HG03025 (cell line): Measurements from ENCODE around the gene ZNF37A.
"Not testable (repeated sequence)": the region's sequence is repeated elsewhere in the genome, so short reads cannot be mapped to it uniquely, and the experiment has no call there.

Experiments used
- ATAC-seq: cut with Tn5 transposase; IDR thresholded peaks from one replicate; pipeline ENCODE4 v1.9.1; 2021; ENCODE audit warnings: mild to moderate bottlenecking, moderate library complexity; ENCODE audit not compliant: unreplicated experiment, low FRiP score

The ZNF37A gene

DNA sequence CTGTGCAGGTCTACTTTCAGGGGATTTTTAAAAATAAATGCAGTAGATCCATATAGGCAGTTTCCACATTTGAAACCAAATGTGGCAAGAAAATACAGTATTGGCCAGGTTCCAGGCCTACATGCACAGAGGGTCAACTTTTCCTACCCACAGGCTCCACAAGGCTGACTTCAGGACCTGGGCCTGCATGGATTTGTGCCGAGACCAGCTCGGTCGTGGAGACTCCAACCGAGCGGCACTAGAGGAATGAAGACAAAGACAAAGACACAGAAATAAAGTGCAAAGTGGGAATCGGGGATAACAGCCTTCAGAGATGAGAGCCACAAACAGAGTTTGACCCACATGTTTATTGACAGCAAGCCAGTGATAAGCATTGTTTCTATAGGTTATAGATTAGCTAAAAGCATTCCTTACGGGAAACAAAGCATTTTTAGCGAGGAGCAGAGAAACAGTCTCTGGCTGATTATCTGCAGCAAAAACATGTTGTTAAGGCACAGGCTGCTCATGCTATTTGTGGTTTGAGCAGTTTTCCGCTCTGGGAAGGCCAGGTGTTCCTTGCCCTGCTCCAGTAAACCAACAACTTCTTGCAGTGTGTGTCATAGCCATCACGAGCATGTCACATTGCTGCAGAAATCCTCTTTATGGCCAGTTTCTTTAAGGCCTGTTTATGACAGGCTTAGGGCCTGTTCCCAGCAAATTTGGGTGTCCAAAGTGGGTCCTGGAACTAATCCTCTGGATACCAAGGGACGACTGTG, 52.6 kb downstream of the ZNF37A start:
- no peak for ATAC-seq

DNA sequence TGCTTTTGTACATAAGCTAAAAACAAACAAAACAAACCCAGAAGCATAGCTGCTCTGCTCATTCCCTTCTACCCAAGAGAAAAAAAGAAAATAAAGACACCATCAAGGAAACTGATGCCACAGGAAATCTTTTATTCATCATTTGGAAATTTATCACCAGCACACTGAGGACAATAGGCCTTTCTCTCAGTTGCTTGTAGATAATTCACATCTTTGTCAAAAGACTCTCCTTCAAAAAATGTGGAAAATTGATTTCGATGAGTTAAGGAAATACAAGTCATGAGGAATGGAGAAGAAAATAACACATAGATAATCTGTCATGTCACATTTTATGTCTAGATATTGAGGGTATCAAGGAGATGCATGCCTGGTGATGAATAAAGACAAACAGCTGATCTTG, 53.5 kb downstream of the ZNF37A start:
- no peak for ATAC-seq

DNA sequence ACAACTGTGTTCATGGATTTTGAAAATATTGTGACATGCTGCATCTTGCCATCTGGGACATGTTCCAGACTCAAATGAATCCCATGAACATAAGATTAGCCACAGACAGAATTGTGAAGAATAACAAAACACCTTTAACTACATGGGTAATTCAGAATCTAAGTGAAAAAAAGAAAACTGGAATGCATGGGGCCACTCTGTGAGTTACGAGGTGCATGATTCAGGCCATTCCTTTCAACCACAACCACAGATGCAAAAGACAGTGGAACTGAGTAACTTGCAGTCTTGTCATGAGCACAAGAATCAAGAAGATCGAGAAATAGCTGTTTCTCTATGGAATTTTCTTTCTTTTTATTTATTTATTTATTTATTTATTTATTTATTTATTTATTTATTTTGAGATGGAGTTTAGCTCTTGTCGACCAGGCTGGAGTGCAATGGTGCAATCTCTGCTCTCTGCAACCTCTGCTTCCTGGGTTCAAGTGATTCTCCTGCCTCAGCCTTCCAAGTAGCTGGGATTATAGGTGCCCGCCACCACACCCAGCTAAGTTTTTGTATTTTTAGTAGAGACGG, 56.8 kb downstream of the ZNF37A start:
- not testable (repeated sequence) for ATAC-seq

DNA sequence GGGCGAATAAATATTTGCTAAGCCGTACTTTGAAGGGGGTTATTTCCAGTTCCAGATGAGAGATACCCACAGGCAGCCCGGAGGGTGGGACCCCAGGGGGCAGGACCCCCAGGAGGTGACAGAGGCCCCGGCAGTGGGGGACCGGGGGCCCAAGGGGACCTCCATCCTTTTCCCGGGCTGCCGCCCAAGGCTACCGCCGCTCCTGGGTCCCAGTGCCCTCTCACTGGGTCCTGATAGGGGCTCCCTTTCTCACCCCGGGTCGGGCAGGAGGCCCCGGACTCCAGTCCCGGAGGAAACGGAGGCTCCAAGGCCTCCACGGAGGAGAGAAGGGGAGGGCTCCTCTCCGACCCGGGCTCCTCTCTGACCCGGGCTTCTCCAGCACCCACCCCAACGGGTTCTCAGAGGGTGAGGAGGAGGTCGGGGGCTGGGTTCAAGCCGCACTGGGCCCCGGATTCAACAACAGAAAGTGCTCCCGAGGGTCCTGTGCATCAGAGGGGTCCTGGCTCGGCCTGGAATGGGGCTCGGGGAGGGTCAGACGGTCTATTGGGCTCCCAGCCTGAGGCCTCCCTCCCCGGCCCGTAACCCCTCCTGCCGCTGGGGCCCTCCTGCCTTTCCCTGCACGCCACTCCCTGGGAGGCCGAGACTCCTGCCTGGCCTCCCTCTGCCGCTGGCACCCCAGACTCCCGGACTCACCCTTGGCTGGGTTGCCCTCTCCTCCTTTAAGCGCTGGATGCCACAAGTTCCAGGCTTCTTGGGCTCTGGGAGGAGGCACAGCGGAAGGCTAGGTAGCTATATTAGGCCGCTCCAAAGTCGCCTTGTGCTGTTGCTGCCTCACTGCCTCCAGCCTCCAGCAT, 62.5 kb downstream of the ZNF37A start:
- no peak for ATAC-seq

DNA sequence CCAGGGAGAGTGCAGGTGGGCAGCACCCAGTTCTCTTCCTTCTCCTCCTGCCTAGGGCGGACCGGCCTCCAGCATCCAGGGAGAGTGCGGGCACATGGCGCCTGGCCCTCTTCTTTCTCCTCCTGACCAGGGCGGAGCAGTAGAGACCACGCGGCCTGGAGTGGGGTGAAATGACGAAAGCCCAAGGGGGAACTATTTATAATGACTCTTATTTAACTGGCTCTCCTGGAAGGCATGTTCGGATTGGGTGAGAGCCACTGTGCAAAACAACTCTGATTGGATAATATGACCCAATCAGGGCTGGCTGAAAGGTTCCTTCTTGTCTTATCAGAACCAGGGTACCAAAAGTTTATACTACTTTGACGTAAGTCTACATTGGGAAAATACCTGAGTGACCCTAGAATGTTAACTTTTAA, 63.1 kb downstream of the ZNF37A start:
- no peak for ATAC-seq

DNA sequence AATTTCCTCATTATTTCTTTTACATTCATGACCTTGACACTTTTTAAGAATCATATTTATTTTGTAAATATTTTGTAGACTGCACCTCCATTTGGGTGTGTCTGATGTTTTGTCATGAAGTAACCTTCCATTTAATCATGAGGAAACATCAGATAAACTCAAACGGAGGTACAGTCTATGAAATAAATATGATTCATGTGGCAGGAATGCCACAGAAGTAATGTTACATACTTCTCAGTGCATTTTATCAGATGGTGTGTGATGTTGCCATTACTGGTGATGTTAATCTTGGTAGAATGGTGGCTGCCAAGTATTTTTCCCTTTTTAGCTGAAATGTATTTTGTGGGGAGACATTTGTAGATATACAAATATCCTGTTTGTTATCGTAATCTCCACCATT, 64.9 kb downstream of the ZNF37A start:
- no peak for ATAC-seq

DNA sequence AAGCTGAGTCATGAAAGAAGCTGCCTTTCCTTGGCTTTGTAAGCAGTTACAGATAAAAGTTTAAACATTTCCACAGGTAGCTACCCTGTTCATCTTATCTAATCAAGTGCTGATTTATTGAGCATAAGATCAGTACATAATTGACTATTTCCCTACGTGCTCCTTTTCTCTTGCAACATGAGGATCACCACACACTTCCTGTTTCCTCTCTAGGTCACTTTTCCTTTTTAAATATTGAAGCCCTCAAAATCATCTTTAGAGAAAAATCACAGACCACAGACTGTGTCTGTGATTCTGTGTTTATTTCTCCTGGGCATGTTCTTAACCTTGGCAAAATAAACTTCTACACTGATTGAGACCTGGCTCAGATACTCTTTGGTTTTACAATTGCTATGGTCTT, 69.5 kb downstream of the ZNF37A start:
- no peak for ATAC-seq

DNA sequence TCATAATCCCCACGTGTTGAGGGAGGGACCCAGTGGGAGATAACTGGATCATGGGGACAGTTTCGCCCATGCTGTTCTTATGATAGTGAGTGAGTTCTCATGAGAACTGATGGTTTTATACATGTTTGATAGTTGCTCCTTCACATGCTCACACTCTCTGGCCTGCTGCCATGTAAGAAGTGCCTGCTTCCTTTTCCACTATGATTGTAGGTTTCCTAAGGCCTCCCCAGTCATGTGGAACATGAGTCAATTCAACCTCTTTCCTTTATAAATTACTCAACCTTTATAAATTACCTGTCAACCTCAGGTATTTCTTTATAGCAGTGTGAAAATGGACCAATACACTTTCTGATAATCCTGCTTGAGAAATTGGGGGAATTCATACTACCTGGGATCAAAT, 80.2 kb downstream of the ZNF37A start:
- no peak for ATAC-seq

DNA sequence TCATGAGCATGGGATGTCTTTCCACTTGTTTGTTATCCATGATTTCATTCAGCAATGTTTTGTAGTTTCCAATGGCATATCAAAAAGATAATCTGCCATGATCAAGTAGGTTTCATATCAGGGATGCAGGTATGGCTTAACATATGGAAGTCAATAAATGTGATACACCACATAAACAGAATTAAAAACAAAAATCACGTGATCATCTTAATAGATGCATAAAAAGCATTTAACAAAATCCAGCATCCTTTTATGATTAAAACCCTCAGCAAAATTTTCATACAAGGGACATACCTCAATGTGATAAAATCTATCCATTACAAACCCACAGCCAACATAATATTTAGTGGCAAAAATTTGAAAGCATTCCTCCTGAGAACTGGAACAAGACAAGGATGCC, 90.3 kb downstream of the ZNF37A start:
- ATAC-seq, result no peak
